HG03457 (cell line): ENCODE measurements around the gene ERICH3.
A peak's percentile ranks its signal among the peaks of the same experiment; 100 is the strongest.

Source experiments
- ATAC-seq: cut with Tn5 transposase; IDR thresholded peaks from one replicate; pipeline ENCODE4 v1.9.1; 2021; ENCODE audit warnings: moderate number of reproducible peaks; ENCODE audit not compliant: unreplicated experiment

ERICH3 gene, protein sequence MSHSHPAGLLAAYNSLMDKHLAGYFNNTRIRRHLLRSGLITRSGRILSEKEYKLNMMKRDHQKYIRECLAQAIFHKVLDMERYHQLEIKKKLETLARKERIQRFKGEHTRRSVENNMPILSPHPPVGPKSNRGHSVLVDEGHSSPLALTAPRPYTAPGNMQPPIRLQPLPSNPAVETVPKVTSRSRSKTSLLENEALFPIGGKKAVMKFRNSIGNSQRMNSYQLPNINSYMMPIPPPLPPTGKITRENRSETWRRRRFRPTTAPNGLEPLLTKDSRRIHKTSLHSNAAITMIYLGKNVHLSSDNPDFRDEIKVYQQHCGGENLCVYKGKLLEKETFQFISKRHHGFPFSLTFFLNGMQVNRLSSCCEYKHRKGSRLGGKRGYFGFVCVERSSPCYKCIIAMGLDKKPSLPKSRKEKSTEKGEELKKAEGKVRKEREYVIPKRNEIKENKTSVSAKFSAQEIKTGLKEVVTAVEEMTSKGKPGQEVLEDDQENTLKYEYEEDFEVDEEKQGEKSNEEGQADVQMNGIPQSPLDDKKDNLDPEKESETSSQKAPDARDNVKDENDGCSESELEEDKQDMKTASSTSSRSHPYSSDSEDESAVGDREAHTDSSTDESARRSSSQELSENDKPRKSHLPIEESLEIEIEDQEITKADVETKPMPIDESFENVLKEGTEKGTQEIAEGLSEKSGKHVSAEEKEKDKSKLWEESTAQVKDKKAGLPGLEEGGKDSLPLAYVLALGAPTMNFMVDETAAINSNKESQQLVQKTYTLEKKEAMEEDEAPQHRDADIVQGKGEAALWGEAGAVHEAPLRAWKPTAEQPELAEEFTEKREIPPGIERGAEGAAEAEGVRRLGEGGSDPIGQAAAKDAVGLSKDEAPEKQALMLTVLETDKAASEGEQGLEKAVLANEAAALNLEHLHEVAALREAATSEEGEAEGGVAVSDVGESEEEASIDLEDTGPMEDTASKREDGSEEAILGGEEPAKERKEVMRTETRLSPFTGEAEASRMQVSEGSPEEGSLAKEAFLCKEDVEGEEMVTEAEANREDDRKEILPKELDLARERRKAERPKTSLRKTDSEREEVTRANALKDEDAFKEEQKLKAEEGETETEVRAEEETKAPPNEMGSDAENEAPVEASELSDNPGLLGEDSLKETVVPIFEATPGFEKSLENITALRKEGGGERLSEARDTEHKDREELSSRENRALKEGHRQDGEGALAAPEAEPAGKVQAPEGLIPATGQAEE (N-terminal part only)

DNA sequence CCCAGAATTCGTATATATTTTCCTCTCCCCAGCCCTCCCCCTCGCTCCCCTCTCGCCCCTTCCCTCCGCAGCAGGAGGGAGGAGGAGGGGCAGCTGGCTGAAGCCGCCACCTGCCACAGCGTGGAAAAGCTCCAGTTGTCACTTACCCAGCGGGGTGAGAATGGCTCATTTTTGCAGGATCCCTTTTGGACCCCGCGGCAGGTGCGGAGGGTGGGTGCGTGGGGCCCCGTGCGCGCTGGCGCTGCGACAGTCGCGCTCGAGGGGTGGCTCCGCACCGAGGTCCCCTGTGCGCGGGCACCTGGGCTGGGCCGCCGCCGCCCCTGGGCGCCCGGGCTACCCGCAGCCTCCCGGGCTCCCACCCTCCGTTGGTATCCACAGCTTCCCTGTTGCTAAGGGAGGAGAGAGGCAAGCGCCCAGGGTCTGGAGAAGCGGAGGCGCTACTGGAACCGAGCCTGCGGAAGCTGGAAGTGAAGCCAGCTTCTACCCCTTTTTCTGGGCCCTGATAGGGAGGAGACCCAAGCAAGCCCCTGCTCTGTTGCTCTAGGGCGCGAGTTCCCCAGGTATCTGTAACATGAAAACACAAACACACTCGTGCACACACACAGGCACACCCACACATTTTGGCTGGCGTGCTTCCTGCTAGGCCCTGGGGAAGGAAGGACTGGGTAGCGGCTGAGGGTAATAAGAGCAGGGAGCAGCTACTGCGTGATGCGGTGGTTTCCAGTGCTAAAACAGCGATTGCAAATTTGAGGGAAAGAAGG is at the start of gene ERICH3:
TSS of gene ERICH3 (minus strand) at position 442 of the 761 bp plus-strand sequence. CDS start at position 169, 273 bp downstream.
- peak; percentile 65 for ATAC-seq

DNA sequence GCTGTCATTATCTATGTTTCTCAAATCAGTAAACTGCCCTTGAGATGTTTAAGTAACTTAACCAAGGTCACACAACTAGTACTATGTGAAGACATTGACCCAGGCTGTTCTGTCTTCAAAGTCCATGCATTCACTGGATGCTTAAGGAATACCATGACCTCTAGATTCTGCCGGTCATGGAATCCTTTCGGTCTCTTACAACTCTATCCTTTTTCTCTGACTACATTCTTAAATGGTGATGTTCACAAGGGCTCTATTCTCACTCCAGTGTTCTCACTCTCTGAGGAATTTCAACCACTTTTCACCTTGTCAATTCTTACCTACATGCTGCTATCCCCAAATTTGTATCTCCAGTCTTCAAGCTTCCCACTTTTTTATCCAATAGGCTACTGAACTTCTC is 44.0 kb upstream of the ERICH3 start:
- ATAC-seq = no peak

DNA sequence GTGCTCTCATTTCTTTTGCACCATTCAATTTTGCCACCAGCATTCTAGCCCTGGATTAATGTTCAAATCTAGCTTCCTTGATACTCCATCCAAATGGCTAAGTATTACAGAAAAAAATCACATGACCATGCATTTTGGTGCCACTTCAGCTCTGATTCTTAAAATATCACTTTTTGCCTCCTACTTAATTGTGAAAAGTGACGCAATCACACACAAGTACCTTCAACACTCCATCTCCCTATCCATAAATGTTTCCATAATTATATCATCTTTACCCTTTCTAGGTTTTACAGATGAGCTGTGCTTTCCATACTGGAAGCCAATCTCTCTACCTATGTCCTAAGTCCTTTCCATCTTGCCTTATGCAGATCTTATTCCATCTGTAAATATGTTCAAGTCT is 43.2 kb upstream of the ERICH3 start:
- ATAC-seq = no peak

DNA sequence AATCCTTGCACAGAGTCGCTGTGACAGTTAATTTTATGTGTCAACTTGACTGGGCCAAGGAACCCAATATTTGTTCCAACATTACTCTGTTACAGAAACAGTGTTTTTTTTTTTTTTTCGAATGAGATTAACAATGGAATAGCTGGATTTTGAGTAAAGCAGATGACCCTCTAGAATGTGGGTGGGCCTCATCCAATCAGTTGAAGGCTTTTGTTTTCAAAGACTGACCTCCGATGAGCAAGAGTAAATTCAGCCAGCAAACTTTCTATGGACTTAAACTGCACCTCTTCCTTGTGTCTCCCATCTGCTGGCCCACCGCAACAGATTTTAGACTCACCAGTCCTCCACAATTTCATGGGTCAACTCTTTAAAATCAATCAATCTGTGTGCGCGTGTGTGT is 42.2 kb upstream of the ERICH3 start:
- ATAC-seq = no peak

DNA sequence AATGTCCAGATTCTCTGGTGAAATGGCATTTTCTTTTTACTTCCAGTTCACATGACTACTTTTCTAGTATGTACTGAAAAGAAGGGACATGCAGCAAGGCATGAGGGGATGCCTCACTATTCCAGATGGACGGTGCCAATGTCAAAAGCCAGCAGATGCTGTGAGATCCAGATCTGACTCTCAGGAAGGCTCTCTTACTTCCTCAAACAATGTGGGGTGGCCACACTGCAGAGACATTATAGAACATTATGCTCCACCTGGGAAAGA is 41.6 kb upstream of the ERICH3 start:
- ATAC-seq = no peak

DNA sequence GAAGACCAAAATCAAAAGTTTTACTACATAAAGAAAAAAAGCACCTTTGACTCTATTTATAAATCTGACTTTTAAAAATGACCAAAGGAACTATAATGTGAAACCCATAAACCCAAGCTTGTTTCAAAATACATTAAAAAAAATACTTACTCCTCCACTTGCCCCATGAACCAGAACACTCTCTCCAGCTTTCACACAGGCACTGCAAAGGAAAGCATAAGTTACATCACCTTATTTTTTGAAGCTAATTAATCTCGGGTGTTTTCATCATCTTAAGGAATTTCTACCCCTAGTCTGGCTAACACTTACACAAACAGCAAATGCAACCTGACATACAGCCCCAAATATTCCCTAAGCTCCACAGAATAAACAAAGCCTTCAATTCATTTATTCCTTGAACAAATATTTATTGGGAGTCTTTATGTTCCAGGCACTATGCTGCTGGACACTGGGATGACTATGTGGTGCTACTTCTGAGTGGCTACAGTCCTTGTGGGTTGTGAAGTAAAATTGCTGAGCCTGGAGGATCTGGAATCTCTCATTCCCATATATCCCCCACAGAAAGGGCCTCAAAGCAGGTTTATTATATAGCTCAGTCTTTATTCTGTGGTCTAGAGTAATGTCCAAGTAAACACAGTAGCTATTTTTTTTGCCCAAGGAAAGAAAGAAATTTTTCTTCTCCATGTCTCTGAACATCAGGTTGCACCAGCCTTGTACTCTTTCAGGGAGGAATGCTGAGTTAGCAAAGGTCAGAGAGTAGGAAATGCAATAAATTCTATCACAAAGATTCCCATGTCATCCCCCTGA is 41.0 kb upstream of the ERICH3 start:
- no peak for ATAC-seq

DNA sequence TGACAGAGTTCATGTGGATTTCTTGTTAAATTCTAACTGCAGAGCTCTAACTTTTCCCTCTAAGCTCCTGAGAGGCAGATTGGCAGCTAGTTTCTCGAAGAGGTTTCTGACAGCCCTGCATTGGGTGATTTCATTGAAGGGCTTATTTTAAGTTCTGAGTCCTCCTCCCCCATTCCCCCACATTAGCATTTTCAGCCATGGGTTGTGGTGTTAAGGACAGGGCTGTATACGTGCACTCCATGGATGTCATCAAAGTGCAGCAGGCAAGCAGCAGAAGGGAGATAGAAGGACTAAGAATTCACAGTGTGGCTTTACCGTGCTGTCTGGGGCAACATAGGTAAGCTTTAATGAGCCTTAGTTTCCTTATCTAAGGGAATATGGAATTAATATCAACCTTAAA is 40.3 kb upstream of the ERICH3 start:
- no peak for ATAC-seq

DNA sequence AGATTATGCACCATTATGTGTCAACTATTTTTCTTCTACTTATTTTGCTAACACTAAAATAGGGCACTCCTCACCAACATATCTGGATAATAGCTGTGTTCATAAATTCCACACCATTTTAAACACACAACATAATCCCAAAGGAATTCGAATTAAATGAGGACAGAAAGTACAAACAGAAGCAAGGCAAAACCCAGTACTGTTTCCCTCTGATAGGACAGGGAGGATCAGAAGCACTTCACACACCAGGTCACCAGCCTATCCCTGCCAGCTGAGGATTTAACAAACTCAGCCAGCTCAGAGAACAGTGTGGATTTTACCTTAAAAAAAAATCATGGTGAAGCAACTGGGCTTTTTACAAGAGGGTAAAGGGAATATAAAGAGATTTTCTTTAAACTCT is 39.3 kb upstream of the ERICH3 start:
- no peak for ATAC-seq

DNA sequence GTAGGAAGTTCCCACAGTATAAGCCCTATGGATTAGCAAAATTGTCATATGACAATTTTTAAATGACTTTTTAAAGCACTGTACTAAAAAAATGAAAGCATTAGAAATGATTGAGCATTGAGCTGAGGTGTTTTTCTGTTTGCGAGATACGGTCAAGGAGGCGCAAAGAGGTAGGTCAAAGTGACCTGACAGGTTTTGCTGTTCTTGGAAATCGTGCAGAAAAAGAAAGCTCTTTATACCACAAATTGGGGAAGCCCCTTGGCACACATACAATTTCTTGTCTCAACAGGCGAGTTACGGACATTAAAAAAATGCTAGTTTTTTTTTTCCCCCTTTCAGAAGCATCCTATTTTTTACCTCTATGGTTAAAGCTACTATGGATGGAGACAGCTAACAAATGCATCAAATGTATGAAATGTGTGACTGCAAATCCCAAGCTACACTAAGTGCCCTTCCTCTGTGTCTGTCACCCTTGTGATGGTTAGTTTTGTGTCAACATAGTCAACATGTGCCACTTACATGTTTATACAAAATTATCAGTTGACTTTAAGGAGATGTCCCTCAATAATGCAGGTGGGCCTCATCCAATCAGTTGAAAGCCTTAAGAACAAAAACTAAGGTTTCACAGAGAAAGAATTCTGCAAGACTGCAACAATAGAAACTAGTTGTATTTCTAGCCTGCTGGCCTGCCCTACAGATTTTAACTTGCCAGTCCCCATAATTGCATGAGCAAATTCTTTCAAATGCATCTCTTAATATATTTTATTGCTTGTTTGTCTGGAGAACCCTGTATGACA is 30.0 kb upstream of the ERICH3 start:
- ATAC-seq = no peak

DNA sequence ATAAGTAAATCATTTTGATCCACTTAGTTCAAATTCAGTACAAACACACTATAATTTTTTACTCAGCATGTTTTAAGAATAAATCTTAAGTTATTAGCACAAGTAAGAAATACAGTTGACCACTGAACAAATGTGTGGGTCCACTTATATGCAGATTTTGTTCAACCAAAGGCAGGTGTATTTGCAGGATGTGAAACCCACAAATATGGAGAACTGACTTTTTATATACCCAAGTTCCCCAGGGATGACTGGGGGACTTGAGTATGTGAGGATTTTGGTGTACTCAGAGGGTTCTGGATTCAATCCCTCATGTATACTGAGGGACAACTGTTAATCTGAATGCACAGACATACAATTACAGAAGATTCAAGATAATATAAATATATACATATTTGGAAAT is 25.7 kb upstream of the ERICH3 start:
- no peak for ATAC-seq

DNA sequence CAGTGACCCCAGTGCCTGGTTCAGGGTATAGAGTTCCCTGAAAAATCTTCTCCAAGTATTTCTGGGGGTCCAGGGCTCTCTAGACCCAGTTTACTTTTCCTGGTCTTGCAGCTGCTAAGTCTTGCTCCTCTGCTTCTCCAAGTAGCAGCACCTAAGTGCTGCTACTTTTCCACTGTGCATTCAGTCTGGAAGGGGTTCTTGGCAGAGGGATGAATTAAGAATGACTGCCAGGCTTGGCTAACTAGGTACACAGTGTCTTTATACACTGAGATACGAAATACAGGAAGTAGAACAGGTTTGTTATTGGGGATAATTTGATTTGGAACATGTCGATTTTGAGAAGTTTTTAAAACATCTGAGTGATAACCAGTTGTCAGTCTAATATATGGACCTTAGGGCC is 24.2 kb upstream of the ERICH3 start:
- no peak for ATAC-seq

DNA sequence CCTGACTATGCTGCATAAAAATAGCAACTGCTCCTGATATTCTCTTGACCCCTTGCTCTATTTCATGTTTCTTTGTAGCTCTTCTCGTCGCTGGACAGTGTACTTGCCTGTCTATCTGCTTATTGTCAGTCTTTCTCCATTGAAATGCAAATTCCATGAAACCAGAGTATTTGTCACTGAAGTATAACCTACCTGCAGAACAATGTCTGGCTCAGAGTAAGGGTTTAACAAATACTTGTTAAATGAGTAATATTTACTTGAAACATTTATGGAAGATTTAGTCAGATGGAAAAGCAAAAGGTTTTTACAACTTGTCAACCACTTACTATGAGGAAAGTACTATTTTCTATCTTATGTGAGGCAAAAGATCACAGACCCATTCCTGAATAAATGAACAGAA is 19.9 kb upstream of the ERICH3 start:
- no peak for ATAC-seq

DNA sequence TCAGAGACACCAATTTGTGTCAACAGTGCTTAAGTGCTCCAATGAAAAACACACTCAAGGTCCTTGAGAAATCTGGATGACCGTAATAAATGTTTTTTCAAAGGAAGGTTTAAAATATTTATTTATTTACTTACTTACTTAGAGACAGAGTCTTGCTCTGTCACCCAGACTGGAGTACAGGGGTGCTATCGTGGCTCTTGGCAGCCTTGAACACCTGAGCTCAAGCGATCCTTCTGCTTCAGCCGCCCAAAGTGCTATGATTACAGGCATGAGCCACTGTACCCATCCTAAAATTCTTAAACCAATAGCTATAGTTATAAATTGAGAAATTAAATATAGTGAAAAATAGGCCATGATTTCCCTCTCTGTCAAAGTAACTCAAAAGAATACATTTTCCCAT is 17.3 kb upstream of the ERICH3 start:
- no peak for ATAC-seq

DNA sequence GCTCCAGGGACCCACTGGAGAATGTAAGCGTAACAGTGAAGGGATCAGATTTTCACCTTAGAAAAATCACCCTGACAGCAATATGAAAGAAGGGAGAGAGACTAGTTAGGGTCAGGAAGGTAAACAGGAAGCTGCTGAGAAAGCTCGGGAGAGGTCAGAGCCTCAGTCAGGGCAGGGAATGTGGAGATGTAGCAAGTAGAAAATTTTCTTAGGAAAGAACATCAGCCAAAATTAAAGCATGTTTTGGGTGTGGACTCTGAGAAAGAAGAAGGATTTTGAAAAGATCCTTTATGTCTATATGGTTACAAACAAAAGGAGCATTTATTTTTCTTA is 16.7 kb upstream of the ERICH3 start:
- ATAC-seq = no peak

DNA sequence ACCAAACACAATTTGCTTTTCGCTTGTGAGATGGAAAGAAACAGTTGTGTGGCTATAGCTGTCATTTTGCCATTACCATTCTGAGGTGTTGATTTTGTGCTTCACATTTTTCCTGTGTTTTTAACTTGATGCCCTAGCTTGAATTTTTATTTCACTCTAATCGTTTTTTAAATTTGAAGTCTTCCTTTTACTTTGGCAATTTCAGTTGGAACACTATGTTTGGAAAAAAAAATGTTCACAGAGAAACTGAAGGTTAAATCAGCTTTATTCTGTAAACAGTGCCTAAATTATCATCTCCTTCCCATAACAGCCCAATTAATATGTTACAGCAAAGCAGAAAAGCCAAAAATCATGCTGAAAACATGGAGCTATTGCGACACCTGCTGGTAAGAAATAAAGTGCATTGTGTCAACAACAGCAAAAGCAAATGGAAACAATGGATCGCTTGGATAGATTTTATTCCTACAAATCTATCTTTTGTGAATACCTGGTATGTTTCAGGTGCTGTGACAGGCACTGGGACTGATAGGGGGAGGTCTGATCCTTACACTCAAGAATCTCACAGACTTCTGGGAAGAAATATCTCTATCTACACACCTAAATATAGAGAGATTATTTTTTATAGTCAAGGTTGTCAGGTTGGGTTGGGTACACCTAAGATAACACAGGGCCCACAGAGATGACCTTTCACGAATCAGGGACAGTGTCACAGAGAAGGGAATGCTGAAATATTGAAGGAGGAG is 16.2 kb upstream of the ERICH3 start:
- no peak for ATAC-seq

DNA sequence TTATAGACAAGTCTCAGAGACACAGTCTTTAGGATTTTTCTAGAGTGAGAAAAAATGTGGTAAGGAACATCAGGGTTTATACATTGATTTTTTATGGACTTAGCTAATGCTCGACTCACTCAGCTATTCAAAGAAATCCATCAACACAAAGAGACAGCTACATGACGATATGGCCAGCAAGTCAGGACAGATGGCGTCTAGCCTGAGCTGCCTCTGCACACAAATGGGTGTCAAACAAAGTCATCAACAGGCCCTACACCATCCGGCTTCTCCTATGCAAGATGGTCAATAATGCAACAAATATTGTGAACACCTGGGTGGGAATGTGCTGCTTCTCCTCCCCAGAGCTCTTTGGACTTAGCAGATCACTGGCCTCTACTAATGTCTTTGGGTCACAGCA is 13.3 kb upstream of the ERICH3 start:
- ATAC-seq = no peak

DNA sequence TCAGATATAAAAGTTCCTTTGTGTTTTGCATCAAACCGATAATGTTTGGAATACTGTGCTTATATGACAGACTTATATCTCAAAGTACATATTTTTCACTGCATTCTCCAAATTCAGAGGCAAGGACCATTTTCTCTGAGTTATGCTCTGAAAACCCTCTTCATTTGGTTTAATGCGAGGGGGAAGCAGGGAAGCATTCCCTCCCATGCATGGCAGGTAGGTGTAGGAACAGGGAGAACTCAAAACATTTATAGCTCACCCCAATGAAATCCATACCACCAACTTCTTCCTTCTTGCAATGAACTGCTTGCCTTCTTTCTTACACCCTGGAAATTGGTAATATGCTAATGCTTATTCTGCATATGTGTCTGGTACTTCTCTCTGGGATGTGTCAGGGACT is 10.7 kb upstream of the ERICH3 start:
- no peak for ATAC-seq

DNA sequence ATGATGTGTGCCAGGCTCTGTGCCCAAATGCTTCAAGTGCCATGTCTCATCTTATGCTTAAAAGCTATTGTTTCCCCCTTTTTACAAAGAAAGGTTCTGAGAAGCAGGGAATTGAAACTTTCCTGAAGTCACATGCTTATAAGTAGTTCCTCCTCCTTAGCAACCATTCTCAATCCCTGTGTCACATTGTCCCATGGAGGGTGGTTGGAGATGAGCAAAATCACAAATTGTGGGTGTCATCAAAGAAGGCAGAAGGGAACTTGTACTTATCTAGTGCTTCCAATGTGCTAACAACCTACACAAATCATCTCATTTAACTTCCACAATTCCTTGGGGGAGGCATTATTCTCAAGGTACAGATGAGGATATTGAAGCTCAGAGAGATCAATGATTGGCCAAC is 10.1 kb upstream of the ERICH3 start:
- ATAC-seq = no peak

DNA sequence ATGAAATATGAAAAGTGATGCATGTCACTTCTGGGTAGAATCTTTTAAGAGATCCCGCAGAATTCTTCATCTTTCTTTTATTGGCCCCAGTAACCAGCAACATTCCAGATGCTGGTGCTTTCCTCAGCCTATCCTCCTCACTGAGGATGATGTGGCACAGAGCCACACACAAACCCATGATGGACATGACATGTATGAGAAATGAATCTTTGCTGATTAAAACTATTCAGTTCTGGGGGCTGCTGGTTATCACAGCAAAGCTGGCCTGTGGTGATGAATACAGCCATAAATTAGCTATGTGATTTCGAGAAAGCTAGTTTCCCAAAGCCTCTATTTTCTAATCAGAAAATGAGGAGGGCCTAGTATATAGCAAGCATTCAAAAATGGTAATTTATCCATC is 8.3 kb upstream of the ERICH3 start:
- no peak for ATAC-seq
